Endodermal cell (in vitro differentiated cells): ENCODE results near the gene NPVF. TPM values are rescaled to one million over a fixed set of nuclear protein-coding genes. Genes with fewer than 3 reads are reported as not detected.

Source experiments
- DNase-seq: peaks from one replicate; pipeline ENCODE4 v3.0.0-alpha.2; 2017
- H3K27ac ChIP-seq: 2 replicates; pipeline ENCODE4 v1.5.1; 2013; ENCODE audit warnings: mild to moderate bottlenecking, low read depth, low read length, moderate library complexity
- H3K27me3 ChIP-seq: 2 replicates; pipeline ENCODE4 v1.6.1; 2013; ENCODE audit warnings: mild to moderate bottlenecking, low read length, moderate library complexity; ENCODE audit not compliant: insufficient read depth, control insufficient read depth, poor library complexity, severe bottlenecking
- H3K36me3 ChIP-seq: 2 replicates; pipeline ENCODE4 v1.7.0; 2013; ENCODE audit warnings: mild to moderate bottlenecking, low read length, moderate library complexity; ENCODE audit not compliant: control insufficient read depth, insufficient read depth
- H3K4me1 ChIP-seq: one replicate; pipeline ENCODE4 v1.7.0; 2013; ENCODE audit warnings: low read length; ENCODE audit not compliant: control insufficient read depth, insufficient read depth
- H3K4me3 ChIP-seq: 2 replicates; pipeline ENCODE4 v1.5.1; 2013; ENCODE audit warnings: mild to moderate bottlenecking, low read length, moderate library complexity
- H3K9ac ChIP-seq: 2 replicates; pipeline ENCODE4 v1.6.1; 2013; ENCODE audit warnings: mild to moderate bottlenecking, low read length, moderate library complexity; ENCODE audit not compliant: poor library complexity, severe bottlenecking; ENCODE audit errors: extremely low read depth
- H3K9me3 ChIP-seq: 2 replicates; pipeline ENCODE4 v1.6.1; 2013; ENCODE audit warnings: mild to moderate bottlenecking, low read length, moderate library complexity; ENCODE audit not compliant: control insufficient read depth
- H3K27ac Mint-ChIP-seq: 2 replicates; pipeline ENCODE4 v1.8.0; 2020; ENCODE audit warnings: mixed read lengths
- H3K27me3 Mint-ChIP-seq: 2 replicates; pipeline ENCODE4 v1.8.0; 2021; ENCODE audit warnings: mild to moderate bottlenecking, mixed read lengths; ENCODE audit not compliant: insufficient read depth
- H3K36me3 Mint-ChIP-seq: 2 replicates; pipeline ENCODE4 v1.8.0; 2020; ENCODE audit warnings: low read depth, mixed read lengths
- H3K4me1 Mint-ChIP-seq: 2 replicates; pipeline ENCODE4 v1.8.0; 2020; ENCODE audit warnings: mixed read lengths
- H3K4me3 Mint-ChIP-seq: 2 replicates; pipeline ENCODE4 v1.8.0; 2020; ENCODE audit warnings: mild to moderate bottlenecking, moderate library complexity, mixed read lengths
- H3K9me3 Mint-ChIP-seq: 2 replicates; pipeline ENCODE4 v1.8.0; 2020; ENCODE audit warnings: mild to moderate bottlenecking, mixed read lengths
- WGBS, 2 experiments: methylation state at CpG; one replicate each; pipeline versions ENCODE4 v1.1.5 to v1.1.7; 2013; ENCODE audit warnings: missing lambda C conversion rate in 2 of 2, mixed read lengths in 1 of 2; ENCODE audit not compliant: insufficient coverage in 1 of 2, insufficient read length in 1 of 2; 5-methylcytosine and 5-hydroxymethylcytosine counted together
- long read RNA-seq, 4 experiments: library from polyadenylated mRNA in 2 of 4; library from RNA in 1 of 4; library from capped mRNA in 1 of 4; stranded (forward) in 3 of 4; unstranded in 1 of 4; transcript quantifications; one replicate each; pipeline ENCODE4 v2.0.0, GENCODE V29; 2020 to 2021; ENCODE audit warnings: inconsistent platforms in 1 of 4
- polyA plus RNA-seq, 2 experiments: library from polyadenylated mRNA; stranded (reverse); fragments of 50-300 nt; gene quantifications; one replicate each; pipeline ENCODE4 v1.2.3, GENCODE V29; 2013
- total RNA-seq, 2 donors: library from RNA; stranded (reverse); fragmentation: NEBNext Ultra II Directional in 1 of 2; extraction: Animal tissue kit (Norgen Biotek cat#: 25700) in 1 of 2; gene quantifications; 2 replicates in 1 of 2; 3 replicates in 1 of 2; pipeline ENCODE4 v1.2.1, GENCODE V29; 2021
- TF ChIP-seq, protein P1 (sequence below): fragments of 200-600 bp; sonication (generic); conservative IDR thresholded peaks from 2 replicates; pipeline ENCODE4 v1.5.0; 2021; ENCODE audit warnings: antibody characterized with exemption, mild to moderate bottlenecking

Gene NPVF, protein sequence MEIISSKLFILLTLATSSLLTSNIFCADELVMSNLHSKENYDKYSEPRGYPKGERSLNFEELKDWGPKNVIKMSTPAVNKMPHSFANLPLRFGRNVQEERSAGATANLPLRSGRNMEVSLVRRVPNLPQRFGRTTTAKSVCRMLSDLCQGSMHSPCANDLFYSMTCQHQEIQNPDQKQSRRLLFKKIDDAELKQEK
- not detected for total RNA-seq
- not detected for polyA plus RNA-seq (2013, experiment 1 of 2)
- not detected for polyA plus RNA-seq (2013, experiment 2 of 2)
- long read RNA-seq, experiment 1 = 0 reads
- long read RNA-seq, experiment 2 = 0 reads
- long read RNA-seq, experiment 3 = 0 reads
- long read RNA-seq, experiment 4 = 0 reads

DNA sequence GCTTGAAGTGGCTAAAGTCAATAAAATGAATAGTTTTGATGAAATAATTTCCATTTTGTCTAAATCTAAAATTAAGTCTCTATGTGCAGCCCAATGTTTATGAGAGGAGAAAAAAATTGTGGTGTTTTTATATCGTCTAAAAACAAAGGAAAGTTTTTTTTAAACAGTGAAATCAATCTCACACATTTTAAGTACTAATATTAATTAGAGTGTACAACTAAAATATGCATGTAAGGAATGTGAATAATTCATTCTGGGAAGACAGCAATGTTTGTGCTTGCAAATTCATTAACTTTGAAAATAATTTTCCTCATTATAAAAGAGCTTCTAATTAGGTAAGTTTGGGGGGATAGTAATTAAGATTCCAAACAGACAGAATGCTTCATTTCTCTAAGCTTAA is at the start of gene NPVF:
Gene NPVF (minus strand): TSS at position 101 of the 400 bp plus-strand sequence. CDS start 47 bp downstream, at position 54.
- Histone ChIP-seq H3K36me3 (no peaks in the 10 kb centered on the region), H3K9ac (no peak within 1 kb of the TSS), H3K27me3 (no peaks in the 10 kb centered on the region), H3K9me3 (no peaks in the 10 kb centered on the region), H3K4me1 (no peaks in the 10 kb centered on the region), H3K27ac (no peak within 1 kb of the TSS), H3K4me3 (no peak within 1 kb of the TSS)
- TF ChIP-seq, protein P1, sequence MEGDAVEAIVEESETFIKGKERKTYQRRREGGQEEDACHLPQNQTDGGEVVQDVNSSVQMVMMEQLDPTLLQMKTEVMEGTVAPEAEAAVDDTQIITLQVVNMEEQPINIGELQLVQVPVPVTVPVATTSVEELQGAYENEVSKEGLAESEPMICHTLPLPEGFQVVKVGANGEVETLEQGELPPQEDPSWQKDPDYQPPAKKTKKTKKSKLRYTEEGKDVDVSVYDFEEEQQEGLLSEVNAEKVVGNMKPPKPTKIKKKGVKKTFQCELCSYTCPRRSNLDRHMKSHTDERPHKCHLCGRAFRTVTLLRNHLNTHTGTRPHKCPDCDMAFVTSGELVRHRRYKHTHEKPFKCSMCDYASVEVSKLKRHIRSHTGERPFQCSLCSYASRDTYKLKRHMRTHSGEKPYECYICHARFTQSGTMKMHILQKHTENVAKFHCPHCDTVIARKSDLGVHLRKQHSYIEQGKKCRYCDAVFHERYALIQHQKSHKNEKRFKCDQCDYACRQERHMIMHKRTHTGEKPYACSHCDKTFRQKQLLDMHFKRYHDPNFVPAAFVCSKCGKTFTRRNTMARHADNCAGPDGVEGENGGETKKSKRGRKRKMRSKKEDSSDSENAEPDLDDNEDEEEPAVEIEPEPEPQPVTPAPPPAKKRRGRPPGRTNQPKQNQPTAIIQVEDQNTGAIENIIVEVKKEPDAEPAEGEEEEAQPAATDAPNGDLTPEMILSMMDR = no peak
- no peak within 1 kb of the TSS for H3K27ac Mint-ChIP-seq
- no CpG with 5 or more reads among the region's 1 CpG for WGBS, 2 experiments
- no peaks in the 10 kb centered on the region for H3K36me3 Mint-ChIP-seq
- H3K4me1 Mint-ChIP-seq = no peaks in the 10 kb centered on the region
- H3K9me3 Mint-ChIP-seq = no peaks in the 10 kb centered on the region
- H3K27me3 Mint-ChIP-seq = peaks cover 3% of the 10 kb centered on the region
- H3K4me3 Mint-ChIP-seq = no peak within 1 kb of the TSS
- DNase-seq = no peak

DNA sequence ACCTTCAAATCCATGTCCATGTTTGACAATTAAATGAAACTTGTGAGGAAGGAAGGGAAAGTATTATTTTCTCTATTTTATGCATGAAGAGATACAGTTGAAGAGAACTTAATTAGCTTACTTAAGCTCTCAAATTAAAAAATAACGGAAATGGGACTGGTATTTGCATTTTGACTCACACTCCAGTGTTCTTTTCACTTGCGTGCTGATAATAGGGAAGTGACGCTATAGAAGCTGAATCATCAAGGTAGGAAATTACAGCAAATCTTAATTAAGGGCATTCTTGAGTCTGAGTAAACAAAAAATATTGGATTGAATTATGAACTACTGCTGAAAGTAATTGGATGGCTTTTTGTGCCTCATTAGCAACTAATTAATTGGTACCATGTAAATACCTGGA is 44.0 kb upstream of the NPVF start:
- DNase-seq = no peak
- Histone ChIP-seq H3K9me3 (no peaks in the 10 kb centered on the region), H3K27ac (no peak overlapping the region), H3K4me1 (no peaks in the 10 kb centered on the region), H3K4me3 (no peak overlapping the region), H3K27me3 (no peaks in the 10 kb centered on the region), H3K36me3 (no peaks in the 10 kb centered on the region), H3K9ac (no peak overlapping the region)
- Mint-ChIP-seq H3K4me1 (no peaks in the 10 kb centered on the region), H3K27me3 (no peaks in the 10 kb centered on the region), H3K36me3 (no peaks in the 10 kb centered on the region), H3K27ac (no peak overlapping the region), H3K9me3 (no peaks in the 10 kb centered on the region), H3K4me3 (no peak overlapping the region)
- TF ChIP-seq, protein P1 = no peak
- 90 to 91% methylated on average over 3 of the region's 3 CpGs for WGBS, 2 experiments

GRCh38 chr7:25263337-25263736 is 35.1 kb upstream of the NPVF start:
- Histone ChIP-seq H3K9me3 (no peaks in the 10 kb centered on the region), H3K27me3 (no peaks in the 10 kb centered on the region), H3K36me3 (no peaks in the 10 kb centered on the region), H3K9ac (no peak overlapping the region), H3K27ac (no peak overlapping the region), H3K4me3 (no peak overlapping the region), H3K4me1 (no peaks in the 10 kb centered on the region)
- Mint-ChIP-seq H3K36me3 (no peaks in the 10 kb centered on the region), H3K4me1 (peaks cover 10% of the 10 kb centered on the region), H3K27ac (no peak overlapping the region), H3K4me3 (no peak overlapping the region), H3K9me3 (no peaks in the 10 kb centered on the region), H3K27me3 (no peaks in the 10 kb centered on the region)
- 94 to 96% methylated on average over 4 to 5 of the region's 5 CpGs for WGBS, 2 experiments
- no peak for DNase-seq
- TF ChIP-seq, protein P1 = no peak
